ENCODE measurements around the gene OR51D1.

Gene OR51D1

GRCh38 chr11:4645974-4646373 lies 8.7 kb downstream of the OR51D1 start:
- no peak for DNase-seq (ENCODE audit: low read depth)

GRCh38 chr11:4647766-4648165 lies 10.5 kb downstream of the OR51D1 start:
- DNase-seq (ENCODE audit: low read depth): no peak

GRCh38 chr11:4654635-4655369 lies 17.5 kb downstream of the OR51D1 start:
- no peak for DNase-seq (ENCODE audit: low read depth)

GRCh38 chr11:4658629-4659445 lies 21.6 kb downstream of the OR51D1 start:
- DNase-seq (ENCODE audit: low read depth): no peak

DNA sequence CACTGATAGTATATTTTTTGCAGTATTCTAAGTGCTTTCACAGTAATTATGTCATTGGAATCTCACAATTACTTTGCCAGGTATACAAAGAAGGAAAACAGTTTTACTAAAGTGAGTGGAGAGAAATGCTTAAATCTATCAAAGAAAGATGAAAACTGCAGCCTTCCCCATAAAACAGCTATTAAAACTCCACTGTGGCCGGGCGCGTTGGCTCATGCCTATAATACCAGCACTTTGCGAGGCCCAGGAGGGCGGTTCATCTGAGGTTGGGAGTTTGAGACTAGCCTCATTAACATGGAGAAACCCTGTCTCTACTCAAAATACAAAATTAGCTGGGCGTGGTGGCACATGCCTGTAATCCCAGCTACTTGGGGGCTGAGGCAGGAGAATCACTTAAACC lies 25.6 kb downstream of the OR51D1 start:
- no peak for DNase-seq (ENCODE audit: low read depth)

DNA sequence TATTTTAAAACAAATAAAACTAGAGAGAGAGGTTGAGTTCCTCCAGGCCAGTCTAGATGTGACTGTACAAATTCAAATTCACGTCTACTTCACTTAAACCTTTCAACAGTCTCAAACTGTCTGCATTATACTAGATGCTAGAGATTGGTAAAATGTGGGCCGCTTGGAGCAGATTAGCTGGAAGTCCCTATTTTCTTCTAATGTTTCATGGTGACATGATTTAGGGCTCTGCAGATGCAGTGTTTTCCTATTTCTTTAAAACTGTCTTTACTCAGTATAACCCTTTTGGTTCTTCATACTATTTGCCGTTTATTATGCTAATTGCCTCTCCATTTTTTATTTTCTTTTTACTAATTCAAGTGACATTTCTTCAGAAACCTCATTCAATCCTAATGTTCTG lies 26.9 kb downstream of the OR51D1 start:
- DNase-seq (ENCODE audit: low read depth): no peak

- no peak for DNase-seq (ENCODE audit: low read depth)
Observed at GRCh38 chr11:4664786-4665185, 27.5 kb downstream of the OR51D1 start.

- DNase-seq (ENCODE audit: low read depth): no peak
Observed at GRCh38 chr11:4665424-4665823, 28.1 kb downstream of the OR51D1 start.

DNA sequence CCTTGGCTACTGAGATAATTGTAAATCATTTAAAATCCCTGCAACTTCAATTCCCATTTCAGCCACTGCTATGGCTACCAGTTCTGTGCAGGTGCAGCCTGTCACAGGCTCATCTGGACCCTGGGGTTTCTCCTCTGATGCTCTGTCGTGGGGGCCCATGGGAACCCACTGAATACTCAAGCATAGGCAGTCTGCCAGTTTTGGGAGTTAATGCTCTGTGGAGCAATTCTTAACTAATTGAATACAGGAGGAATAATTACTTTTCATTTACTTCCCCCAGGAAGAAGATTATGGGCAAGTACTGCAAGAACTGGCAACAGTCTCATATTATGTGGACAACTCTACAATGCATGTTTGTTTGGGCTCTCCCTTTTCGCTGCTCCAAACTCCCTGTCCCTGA lies 34.5 kb downstream of the OR51D1 start:
- DNase-seq (ENCODE audit: low read depth): no peak

DNA sequence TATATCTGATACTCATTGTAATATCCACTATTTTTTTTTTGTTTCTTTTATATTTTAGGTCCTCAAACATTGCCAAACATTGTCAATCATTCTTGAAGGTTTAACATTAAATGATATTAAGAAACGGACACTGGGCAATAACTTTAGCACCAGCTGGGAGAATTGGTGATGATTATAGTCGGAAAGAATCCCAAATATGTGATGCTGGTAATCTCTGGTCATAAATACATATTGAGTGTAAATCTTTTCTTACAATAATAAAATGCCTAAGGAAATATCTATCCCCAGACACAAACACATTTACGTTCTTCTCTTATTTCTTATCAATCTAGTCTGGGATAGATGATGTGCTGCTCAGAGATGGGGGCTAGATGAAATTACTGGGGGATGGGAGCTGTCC lies 35.2 kb downstream of the OR51D1 start:
- no peak for DNase-seq (ENCODE audit: low read depth)

DNA sequence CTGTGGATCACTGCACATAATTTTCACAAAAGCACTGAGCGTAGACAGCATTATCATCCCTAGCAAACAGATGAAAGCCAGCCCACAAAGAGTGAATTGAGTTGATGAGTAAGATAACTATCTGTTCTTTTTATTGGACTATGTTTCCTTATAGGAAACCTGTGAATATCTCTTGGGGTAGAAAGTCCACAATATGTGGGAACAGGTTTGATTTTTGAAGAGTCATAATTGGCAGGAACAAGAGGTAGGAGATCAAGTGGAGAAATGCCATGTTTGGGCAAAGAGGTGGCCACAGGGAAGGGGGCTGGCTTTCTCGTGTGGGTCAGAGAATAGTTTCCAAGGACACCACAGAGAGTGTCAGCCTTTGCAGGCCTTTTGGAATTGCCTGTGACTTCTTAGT lies 36.5 kb downstream of the OR51D1 start:
- no peak for DNase-seq (ENCODE audit: low read depth)

GRCh38 chr11:4677948-4678347 lies 40.7 kb downstream of the OR51D1 start:
- DNase-seq (ENCODE audit: low read depth): no peak

- no peak for DNase-seq (ENCODE audit: low read depth)
Observed at GRCh38 chr11:4680341-4680740, 43.1 kb downstream of the OR51D1 start.

DNA sequence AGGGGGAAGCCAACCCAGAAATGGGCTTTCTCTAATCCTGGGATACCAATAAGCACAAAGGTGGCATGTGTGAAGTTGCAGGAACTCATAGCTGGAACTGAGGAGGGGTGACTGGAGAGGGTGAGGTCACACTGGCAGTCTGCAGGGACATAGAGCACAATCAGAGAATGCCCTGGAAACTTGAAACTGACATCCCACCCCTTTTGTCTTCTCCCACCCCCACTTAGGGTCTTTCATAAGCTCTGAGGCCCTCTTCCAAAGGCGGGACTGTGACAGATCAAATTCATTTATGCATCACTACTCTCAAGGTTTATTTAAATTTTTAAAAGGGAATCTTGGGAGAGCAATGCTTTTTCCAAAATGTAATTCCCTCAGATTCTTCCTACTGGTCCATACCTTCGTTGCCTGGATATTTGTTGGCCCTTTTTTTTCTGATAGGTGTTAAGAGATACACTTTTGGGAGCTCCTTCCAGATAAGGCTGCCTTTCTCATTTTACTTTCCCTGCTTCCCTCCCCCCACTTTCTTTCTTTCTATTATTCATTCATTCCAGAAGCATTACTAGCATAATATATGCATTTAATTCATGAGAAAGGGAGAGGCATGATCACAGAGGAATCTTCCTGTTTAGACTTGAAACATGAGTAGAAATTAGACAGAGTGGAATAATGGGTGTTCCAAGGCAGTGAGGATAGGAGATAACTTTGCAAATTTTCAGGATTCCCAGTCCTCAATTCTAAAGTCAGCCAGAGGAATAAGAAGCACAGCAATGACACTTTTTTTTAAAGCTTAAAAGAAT lies 45.5 kb downstream of the OR51D1 start:
- DNase-seq (ENCODE audit: low read depth): no peak

DNA sequence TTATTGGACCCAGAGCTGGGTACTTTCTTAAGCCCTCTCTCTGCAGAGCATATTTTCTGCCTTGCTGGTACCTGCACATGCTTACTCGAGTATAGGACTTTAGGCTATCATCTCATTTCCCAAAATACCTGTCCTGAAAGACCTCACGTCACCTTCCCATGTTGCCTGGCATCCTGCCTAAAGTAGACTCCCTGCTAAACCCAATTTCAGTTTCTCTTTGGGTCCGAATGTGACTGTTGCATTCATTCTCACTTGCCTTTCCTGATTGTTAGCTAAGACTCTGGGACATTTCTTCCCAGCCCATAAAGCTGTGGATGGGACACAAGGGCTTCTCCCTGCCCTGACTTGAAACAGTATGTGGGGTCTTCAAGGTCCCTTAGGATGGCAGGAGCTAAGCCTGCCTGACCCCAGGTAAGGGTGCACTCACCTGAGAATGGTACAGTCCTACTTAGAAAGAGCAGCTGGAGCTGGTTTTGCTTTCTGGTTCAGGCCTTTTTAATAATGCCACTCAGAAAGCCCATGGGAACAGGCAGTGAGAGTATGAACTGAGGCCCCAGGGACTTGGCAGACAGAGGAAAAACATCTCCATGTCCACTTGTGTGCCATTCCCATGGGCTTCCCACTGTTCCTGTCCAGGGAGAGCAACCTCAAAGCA lies 47.5 kb downstream of the OR51D1 start:
- DNase-seq (ENCODE audit: low read depth): no peak
